Measurements from ENCODE around the gene TTLL7.

Gene TTLL7

GRCh38 chr1:83950106-83950661, 48.7 kb downstream of the TTLL7 start:
- no peak overlapping the region for H3K4me3 ChIP-seq (ENCODE audit: low read depth, low read length)
- in situ Hi-C loops (cut with HindIII; ENCODE audit: low sequenced_read_pairs), result no loop called here
- TF ChIP-seq, protein P1, sequence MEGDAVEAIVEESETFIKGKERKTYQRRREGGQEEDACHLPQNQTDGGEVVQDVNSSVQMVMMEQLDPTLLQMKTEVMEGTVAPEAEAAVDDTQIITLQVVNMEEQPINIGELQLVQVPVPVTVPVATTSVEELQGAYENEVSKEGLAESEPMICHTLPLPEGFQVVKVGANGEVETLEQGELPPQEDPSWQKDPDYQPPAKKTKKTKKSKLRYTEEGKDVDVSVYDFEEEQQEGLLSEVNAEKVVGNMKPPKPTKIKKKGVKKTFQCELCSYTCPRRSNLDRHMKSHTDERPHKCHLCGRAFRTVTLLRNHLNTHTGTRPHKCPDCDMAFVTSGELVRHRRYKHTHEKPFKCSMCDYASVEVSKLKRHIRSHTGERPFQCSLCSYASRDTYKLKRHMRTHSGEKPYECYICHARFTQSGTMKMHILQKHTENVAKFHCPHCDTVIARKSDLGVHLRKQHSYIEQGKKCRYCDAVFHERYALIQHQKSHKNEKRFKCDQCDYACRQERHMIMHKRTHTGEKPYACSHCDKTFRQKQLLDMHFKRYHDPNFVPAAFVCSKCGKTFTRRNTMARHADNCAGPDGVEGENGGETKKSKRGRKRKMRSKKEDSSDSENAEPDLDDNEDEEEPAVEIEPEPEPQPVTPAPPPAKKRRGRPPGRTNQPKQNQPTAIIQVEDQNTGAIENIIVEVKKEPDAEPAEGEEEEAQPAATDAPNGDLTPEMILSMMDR (IDR thresholded peaks at IDR 0.05; ENCODE audit: low read depth, low read length, missing control alignments), result no peak
- no peak for DNase-seq (ENCODE audit: low read depth)

GRCh38 chr1:83942914-83943313, 56.0 kb downstream of the TTLL7 start:
- no peak for DNase-seq (ENCODE audit: low read depth)
- TF ChIP-seq, protein P1 (IDR thresholded peaks at IDR 0.05; ENCODE audit: low read depth, low read length, missing control alignments), result no peak
- H3K4me3 ChIP-seq (ENCODE audit: low read depth, low read length), result no peak overlapping the region
- in situ Hi-C loops (cut with HindIII; ENCODE audit: low sequenced_read_pairs), result no loop called here

GRCh38 chr1:83934550-83934949, 64.4 kb downstream of the TTLL7 start:
- TF ChIP-seq, protein P1 (IDR thresholded peaks at IDR 0.05; ENCODE audit: low read depth, low read length, missing control alignments), result no peak
- no peak overlapping the region for H3K4me3 ChIP-seq (ENCODE audit: low read depth, low read length)
- no peak for DNase-seq (ENCODE audit: low read depth)
- in situ Hi-C loops (cut with HindIII; ENCODE audit: low sequenced_read_pairs), result no loop called here

- in situ Hi-C loops (cut with HindIII; ENCODE audit: low sequenced_read_pairs), result no loop called here
- DNase-seq (ENCODE audit: low read depth), result no peak
- H3K4me3 ChIP-seq (ENCODE audit: low read depth, low read length), result no peak overlapping the region
- TF ChIP-seq, protein P1 (IDR thresholded peaks at IDR 0.05; ENCODE audit: low read depth, low read length, missing control alignments), result no peak
Observed at GRCh38 chr1:83932693-83933092, 66.2 kb downstream of the TTLL7 start.

DNA sequence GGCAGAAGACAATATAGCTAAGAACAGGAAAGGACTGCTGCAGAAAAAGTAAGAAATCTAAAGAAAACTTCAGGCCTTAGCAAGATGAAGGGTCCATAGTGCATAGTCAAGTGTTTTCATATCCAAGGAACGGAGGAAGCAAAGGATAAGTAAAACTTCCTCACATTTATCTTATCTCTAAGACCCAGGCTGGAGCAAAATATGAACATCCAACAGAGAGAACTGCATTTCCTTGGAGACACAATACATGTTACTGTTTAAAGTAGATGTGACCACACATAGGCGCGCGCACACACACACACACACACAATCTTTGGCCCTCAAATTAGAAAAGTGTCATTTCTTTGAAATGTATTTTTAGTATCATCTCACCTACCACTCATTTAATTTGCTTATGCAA, 66.7 kb downstream of the TTLL7 start:
- no peak overlapping the region for H3K4me3 ChIP-seq (ENCODE audit: low read depth, low read length)
- TF ChIP-seq, protein P1 (IDR thresholded peaks at IDR 0.05; ENCODE audit: low read depth, low read length, missing control alignments), result no peak
- in situ Hi-C loops (cut with HindIII; ENCODE audit: low sequenced_read_pairs), result no loop called here
- DNase-seq (ENCODE audit: low read depth), result no peak

DNA sequence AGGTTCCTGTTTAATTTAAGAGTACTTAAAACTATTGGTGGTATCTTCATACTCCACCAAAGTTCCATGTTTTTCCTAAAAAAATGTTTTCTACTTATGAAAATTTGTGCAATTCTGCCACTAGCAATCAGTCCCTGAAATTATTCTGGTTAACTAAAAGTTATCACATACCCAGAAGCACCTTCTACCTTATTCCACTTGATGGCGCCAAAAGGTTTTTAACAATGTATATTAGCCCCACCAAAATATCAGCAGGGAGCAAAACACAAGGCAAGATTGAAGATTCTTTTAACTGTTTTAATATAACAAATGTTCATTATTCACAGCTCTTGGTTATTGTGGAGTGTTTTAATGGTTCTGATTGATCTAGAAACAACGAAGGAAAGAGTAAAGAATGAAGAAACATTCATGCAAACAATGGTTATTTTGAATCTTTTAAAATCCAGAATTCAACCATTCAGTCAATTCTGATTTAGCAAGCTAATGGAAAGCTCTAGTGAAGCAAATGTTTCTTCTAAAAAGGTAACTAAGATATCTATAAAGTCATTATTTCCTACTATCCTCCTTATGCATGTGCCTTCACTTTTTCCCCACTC, 67.2 kb downstream of the TTLL7 start:
- TF ChIP-seq, protein P1 (IDR thresholded peaks at IDR 0.05; ENCODE audit: low read depth, low read length, missing control alignments), result peak; percentile 68
- no peak overlapping the region for H3K4me3 ChIP-seq (ENCODE audit: low read depth, low read length)
- peak; percentile 45 for DNase-seq (ENCODE audit: low read depth)
- in situ Hi-C loops (cut with HindIII; ENCODE audit: low sequenced_read_pairs), result no loop called here
